Pancreas (tissue), 10 donors: ENCODE data around the gene NCF4. TPM values are rescaled to one million over a fixed set of nuclear protein-coding genes. Genes with fewer than 3 reads are reported as not detected.

Source experiments
- ATAC-seq, 4 donors: fragments of 200-7000 bp; cut with Tn5 transposase; one replicate each; pipeline versions ENCODE4 v1.8.0 to v1.9.1; 2020; ENCODE audit warnings: mild to moderate bottlenecking in 4 of 4, moderate library complexity in 4 of 4
- DNase-seq, 6 donors: peaks; one replicate each; pipeline ENCODE4 v3.0.0-alpha.2; 2020
- FAIRE-seq: peaks from 2 replicates; lab custom pipeline; 2012; peaks lifted over from hg19 to GRCh38; lab: Jason Lieb, UNC
- H3K27ac ChIP-seq, 4 donors: fragments of 200-600 bp; sonication (generic); 1 replicate in 3 of 4; 2 replicates in 1 of 4; pipeline versions ENCODE4 v1.5.0 to v1.8.0; 2020
- H3K27me3 ChIP-seq, 4 donors: fragments of 200-600 bp; one replicate each; pipeline ENCODE4 v1.8.0; 2021
- H3K36me3 ChIP-seq, 3 donors: fragments of 200-600 bp; sonication (generic) in 1 of 3; one replicate each; pipeline versions ENCODE4 v1.5.0 to v1.8.0; 2020 to 2021
- H3K4me1 ChIP-seq, 3 donors: fragments of 200-600 bp; one replicate each; pipeline ENCODE4 v1.8.0; 2021
- H3K4me3 ChIP-seq, 4 donors: fragments of 200-600 bp; sonication (generic) in 2 of 4; one replicate each; pipeline versions ENCODE4 v1.5.0 to v1.8.0; 2020 to 2021
- H3K9me3 ChIP-seq, 4 donors: fragments of 200-600 bp; one replicate each; pipeline ENCODE4 v1.8.0; 2021
- WGBS, 2 donors: extraction: QIAGEN DNeasy Blood & Tissue Kit; methylation state at CpG; one replicate each; pipeline ENCODE4 v1.1.7; 2013; 5-methylcytosine and 5-hydroxymethylcytosine counted together
- intact Hi-C, 3 donors: fragments of 100-400 bp; cut with DNase I; formaldehyde crosslinking; loops; one replicate each; pipeline versions ENCODE4 v1.11.1 to v1.14.2; 2022
- polyA plus RNA-seq, 2 donors: library from polyadenylated mRNA; stranded (reverse); fragments of 200-250 nt; gene quantifications; one replicate each; pipeline ENCODE4 v1.2.3, GENCODE V29; 2013
- total RNA-seq, 6 donors: library from RNA; stranded (reverse); fragmentation: NEBNext Ultra II Directional in 4 of 6; extraction: Animal tissue kit (Norgen Biotek cat#: 25700) in 4 of 6; gene quantifications; one replicate each; pipeline versions ENCODE4 v1.2.1 to v1.2.4, GENCODE V29; 2021 to 2023
- TF ChIP-seq, protein P1 (sequence below), 4 donors: fragments of 200-600 bp; sonication (generic) in 3 of 4; IDR thresholded peaks; one replicate each; pipeline versions ENCODE4 v1.5.0 to v1.8.0; 2021; ENCODE audit warnings: antibody characterized with exemption in 4 of 4
- donor health status: healthy with polysubstance abuse.
- donor health status: DM: no; HTN: no; CAD: no; lungs with moderate emphysema.
- donor health status: DM: no; HTN: no; CAD: no.
- donor health status: control.
- donor health status: control.
- donor health status: Bipolar disorder and iron deficiency.
- donor health status: DM: yes; HTN: yes; CAD: no.
- donor health status: DM: no; HTN: no; CAD: no.
- donor health status: DM: no; HTN: no; CAD: no.
- donor health status: DM: yes; HTN: yes; CAD: no.

The NCF4 gene
- total and polyA plus RNA-seq, 8 donors = 0.32 to 7.1 (median 3.2) TPM

DNA sequence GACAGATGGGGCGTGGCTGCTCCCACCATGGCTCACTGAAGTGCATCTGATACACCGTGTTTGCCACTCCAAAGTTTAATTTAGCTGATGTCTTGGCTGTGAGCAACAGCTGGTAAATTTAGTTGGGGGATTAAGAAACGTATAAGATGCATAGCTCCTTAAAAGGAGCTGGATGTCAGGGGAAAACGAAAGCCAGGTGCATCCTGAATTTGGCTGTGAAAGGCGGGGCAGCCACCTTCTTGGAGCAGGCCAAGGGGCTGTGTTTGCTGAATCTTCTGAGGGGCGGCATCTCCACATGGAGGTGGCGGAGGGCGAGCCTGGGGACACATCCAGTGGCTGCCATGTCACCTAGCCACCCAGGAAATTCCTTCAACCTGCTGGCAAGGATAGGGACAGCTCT, 20.7 kb upstream of the NCF4 start:
- Histone ChIP-seq H3K9me3 (no peaks in the 10 kb centered on the region), H3K27ac (no peak overlapping the region), H3K36me3 (no peaks in the 10 kb centered on the region), H3K4me1 (no peaks in the 10 kb centered on the region), H3K4me3 (no peak overlapping the region), H3K27me3 (no peaks in the 10 kb centered on the region)
- 69 to 74% methylated on average over 8 of the region's 8 CpGs for WGBS, 2 donors
- ATAC-seq (no peak), DNase-seq (no peak), FAIRE-seq (no peak)
- intact Hi-C loops = no loop called here
- TF ChIP-seq, protein P1, sequence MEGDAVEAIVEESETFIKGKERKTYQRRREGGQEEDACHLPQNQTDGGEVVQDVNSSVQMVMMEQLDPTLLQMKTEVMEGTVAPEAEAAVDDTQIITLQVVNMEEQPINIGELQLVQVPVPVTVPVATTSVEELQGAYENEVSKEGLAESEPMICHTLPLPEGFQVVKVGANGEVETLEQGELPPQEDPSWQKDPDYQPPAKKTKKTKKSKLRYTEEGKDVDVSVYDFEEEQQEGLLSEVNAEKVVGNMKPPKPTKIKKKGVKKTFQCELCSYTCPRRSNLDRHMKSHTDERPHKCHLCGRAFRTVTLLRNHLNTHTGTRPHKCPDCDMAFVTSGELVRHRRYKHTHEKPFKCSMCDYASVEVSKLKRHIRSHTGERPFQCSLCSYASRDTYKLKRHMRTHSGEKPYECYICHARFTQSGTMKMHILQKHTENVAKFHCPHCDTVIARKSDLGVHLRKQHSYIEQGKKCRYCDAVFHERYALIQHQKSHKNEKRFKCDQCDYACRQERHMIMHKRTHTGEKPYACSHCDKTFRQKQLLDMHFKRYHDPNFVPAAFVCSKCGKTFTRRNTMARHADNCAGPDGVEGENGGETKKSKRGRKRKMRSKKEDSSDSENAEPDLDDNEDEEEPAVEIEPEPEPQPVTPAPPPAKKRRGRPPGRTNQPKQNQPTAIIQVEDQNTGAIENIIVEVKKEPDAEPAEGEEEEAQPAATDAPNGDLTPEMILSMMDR (IDR thresholded peaks at IDR 0.05) = no peak

- ATAC-seq (no peak), DNase-seq (no peak), FAIRE-seq (no peak)
- 62 to 64% methylated on average over 5 of the region's 5 CpGs for WGBS, 2 donors
- H3K27me3 ChIP-seq = no peaks in the 10 kb centered on the region
- intact Hi-C loops = no loop called here
- no peak overlapping the region for H3K4me3 ChIP-seq
- TF ChIP-seq, protein P1 (IDR thresholded peaks at IDR 0.05) = no peak
- no peaks in the 10 kb centered on the region for H3K9me3 ChIP-seq
- H3K4me1 ChIP-seq = no peaks in the 10 kb centered on the region
- no peaks in the 10 kb centered on the region for H3K36me3 ChIP-seq
- H3K27ac ChIP-seq = no peak overlapping the region
These were observed 14.5 kb upstream of the NCF4 start for GRCh38 chr22:36846271-36846670.

GRCh38 chr22:36846949-36847348, 13.9 kb upstream of the NCF4 start:
- no peaks in the 10 kb centered on the region for H3K4me1 ChIP-seq
- H3K4me3 ChIP-seq = no peak overlapping the region
- H3K9me3 ChIP-seq = no peaks in the 10 kb centered on the region
- intact Hi-C loops = no loop called here
- no peaks in the 10 kb centered on the region for H3K36me3 ChIP-seq
- H3K27me3 ChIP-seq = no peaks in the 10 kb centered on the region
- TF ChIP-seq, protein P1 (IDR thresholded peaks at IDR 0.05) = no peak
- DNase-seq (no peak), ATAC-seq (no peak), FAIRE-seq (no peak)
- WGBS, 2 donors = 28 to 35% methylated on average over 6 of the region's 6 CpGs
- no peak overlapping the region for H3K27ac ChIP-seq

- WGBS, 2 donors = 61 to 72% methylated on average over 14 of the region's 14 CpGs
- H3K27me3 ChIP-seq = no peaks in the 10 kb centered on the region
- ATAC-seq (no peak), DNase-seq (no peak), FAIRE-seq (no peak)
- H3K27ac ChIP-seq = no peak overlapping the region
- H3K4me3 ChIP-seq = no peak overlapping the region
- no peaks in the 10 kb centered on the region for H3K36me3 ChIP-seq
- TF ChIP-seq, protein P1 (IDR thresholded peaks at IDR 0.05) = no peak
- H3K9me3 ChIP-seq = no peaks in the 10 kb centered on the region
- intact Hi-C loops = no loop called here
- no peaks in the 10 kb centered on the region for H3K4me1 ChIP-seq
These were observed 10.8 kb upstream of the NCF4 start for GRCh38 chr22:36850056-36850455.

GRCh38 chr22:36850682-36851081, 10.1 kb upstream of the NCF4 start:
- Histone ChIP-seq H3K27me3 (no peaks in the 10 kb centered on the region), H3K9me3 (no peaks in the 10 kb centered on the region), H3K4me1 (no peaks in the 10 kb centered on the region), H3K4me3 (no peak overlapping the region), H3K36me3 (no peaks in the 10 kb centered on the region), H3K27ac (no peak overlapping the region)
- FAIRE-seq (no peak), ATAC-seq (no peak), DNase-seq (no peak)
- TF ChIP-seq, protein P1 (IDR thresholded peaks at IDR 0.05) = no peak
- intact Hi-C loops = no loop called here
- WGBS, 2 donors = 53 to 59% methylated on average over 10 of the region's 10 CpGs
